Measurements from ENCODE around the gene PEX19. TPM values are rescaled to one million over a fixed set of nuclear protein-coding genes. Genes with fewer than 3 reads are reported as not detected.

The PEX19 gene
- total RNA-seq, 1 experiment from 2014 or later: 50.1 TPM

- H3K4me3 ChIP-seq: no peak overlapping the region
- H3F3A ChIP-seq (ENCODE audit: insufficient read depth, low read depth): peaks cover 9% of the 10 kb centered on the region; the same call in 1 of the 2 replicates
- BruUV-seq (replicated peaks): no TSS peak
- H3K27me3 ChIP-seq (ENCODE audit: insufficient read depth, low read depth): no peaks in the 10 kb centered on the region
- H3K9me3 ChIP-seq (ENCODE audit: insufficient read depth, low read depth): no peaks in the 10 kb centered on the region
- H4K20me1 ChIP-seq (ENCODE audit: insufficient read depth): peaks cover 40% of the 10 kb centered on the region
- H3K4me2 ChIP-seq: no peak overlapping the region
- no peaks in the 10 kb centered on the region for H3K9me2 ChIP-seq (ENCODE audit: insufficient read depth)
- intact Hi-C loops (cut with micrococcal nuclease; ENCODE audit: unreplicated experiment): no loop called here
- ChIA-PET POLR2A (ENCODE audit: unreplicated experiment) (interaction anchor here (0.5 kb wide), 1 partner anchor 37 kb away, joined by 3 read pairs; no protein-coding TSS in a partner anchor), CTCF (interaction anchor here (1.1 to 1.9 kb wide), 2 partner anchors 12 to 58 kb away, joined by 3 to 15 read pairs; partner anchors contain the start of gene DCAF8)
- DNase-seq: no peak
- 0 out of 2 replicates have a peak, but pooled peaks cover 8% of the 10 kb centered on the region for H3K36me3 ChIP-seq (ENCODE audit: low read depth)
- H3K79me2 ChIP-seq (ENCODE audit: low read depth): peaks cover 56% of the 10 kb centered on the region
- H2AFZ ChIP-seq: no peak overlapping the region
- H3K27ac ChIP-seq: no peak overlapping the region
- no peaks in the 10 kb centered on the region for H3K4me1 ChIP-seq (replicated peaks; ENCODE audit: insufficient read depth)
- TF ChIP-seq EZH2 (IDR thresholded peaks at IDR 0.05; ENCODE audit: low read depth) (no peak), CTCF (conservative IDR thresholded peaks at IDR 0.05) (no peak)
These were observed 33.9 kb downstream of the PEX19 start for GRCh38 chr1:160251011-160251410.

GRCh38 chr1:160247053-160247452, 37.9 kb downstream of the PEX19 start:
- 0 out of 2 replicates have a peak, but pooled peaks cover 8% of the 10 kb centered on the region for H3K36me3 ChIP-seq (ENCODE audit: low read depth)
- POLR2A ChIA-PET (ENCODE audit: unreplicated experiment): no interaction called here
- no peak overlapping the region for H3K4me3 ChIP-seq
- peaks cover 64% of the 10 kb centered on the region for H3K79me2 ChIP-seq (ENCODE audit: low read depth)
- no peaks in the 10 kb centered on the region; the same call in 1 of the 2 replicates for H3F3A ChIP-seq (ENCODE audit: insufficient read depth, low read depth)
- CTCF ChIA-PET: no interaction called here
- H4K20me1 ChIP-seq (ENCODE audit: insufficient read depth): peaks cover 59% of the 10 kb centered on the region
- H3K27ac ChIP-seq: no peak overlapping the region
- no peaks in the 10 kb centered on the region for H3K27me3 ChIP-seq (ENCODE audit: insufficient read depth, low read depth)
- DNase-seq: no peak
- no peaks in the 10 kb centered on the region for H3K9me2 ChIP-seq (ENCODE audit: insufficient read depth)
- intact Hi-C loops (cut with micrococcal nuclease; ENCODE audit: unreplicated experiment): no loop called here
- no TSS peak for BruUV-seq (replicated peaks)
- no peak for TF ChIP-seq EZH2 (IDR thresholded peaks at IDR 0.05; ENCODE audit: low read depth)
- TF ChIP-seq CTCF (conservative IDR thresholded peaks at IDR 0.05): no peak
- H2AFZ ChIP-seq: no peak overlapping the region
- no peaks in the 10 kb centered on the region for H3K4me1 ChIP-seq (replicated peaks; ENCODE audit: insufficient read depth)
- no peaks in the 10 kb centered on the region for H3K9me3 ChIP-seq (ENCODE audit: insufficient read depth, low read depth)
- no peak overlapping the region for H3K4me2 ChIP-seq

GRCh38 chr1:160245434-160245833, 39.5 kb downstream of the PEX19 start:
- ChIA-PET POLR2A (ENCODE audit: unreplicated experiment) (no interaction called here), CTCF (no interaction called here)
- TF ChIP-seq EZH2 (IDR thresholded peaks at IDR 0.05; ENCODE audit: low read depth): no peak
- TF ChIP-seq CTCF (conservative IDR thresholded peaks at IDR 0.05): no peak
- no peaks in the 10 kb centered on the region for H3K9me3 ChIP-seq (ENCODE audit: insufficient read depth, low read depth)
- H3K9me2 ChIP-seq (ENCODE audit: insufficient read depth): no peaks in the 10 kb centered on the region
- no peak for DNase-seq
- H3K4me2 ChIP-seq: no peak overlapping the region
- intact Hi-C loops (cut with micrococcal nuclease; ENCODE audit: unreplicated experiment): no loop called here
- no peaks in the 10 kb centered on the region for H3K4me1 ChIP-seq (replicated peaks; ENCODE audit: insufficient read depth)
- H4K20me1 ChIP-seq (ENCODE audit: insufficient read depth): peaks cover 50% of the 10 kb centered on the region
- no peak overlapping the region for H3K27ac ChIP-seq
- 0 out of 2 replicates have a peak, but pooled peaks cover under 1% of the 10 kb centered on the region for H3K36me3 ChIP-seq (ENCODE audit: low read depth)
- H3K79me2 ChIP-seq (ENCODE audit: low read depth): peaks cover 50% of the 10 kb centered on the region
- no peaks in the 10 kb centered on the region for H3F3A ChIP-seq (ENCODE audit: insufficient read depth, low read depth)
- no TSS peak for BruUV-seq (replicated peaks)
- H2AFZ ChIP-seq: no peak overlapping the region
- H3K27me3 ChIP-seq (ENCODE audit: insufficient read depth, low read depth): no peaks in the 10 kb centered on the region
- H3K4me3 ChIP-seq: no peak overlapping the region
